Endothelial cell of umbilical vein (primary cell): ENCODE results near the gene SLC9A3. TPM values are rescaled to one million over a fixed set of nuclear protein-coding genes. Genes with fewer than 3 reads are reported as not detected.

ENCODE experiments used
- BruUV-seq: library from RNA; stranded (reverse); fragments of 400-500 nt; replicated peaks from 2 replicates; lab custom pipeline; 2021; lab: Mats Ljungman, UMichigan
- CTCF ChIA-PET: fragments of 300-600, 350-600 bp; sonication (Branson Sonifier 250); formaldehyde crosslinking; loops from one replicate; lab custom pipeline; 2021; ENCODE audit warnings: antibody characterized with exemption, inconsistent platforms; lab: Charles Lee
- POLR2A ChIA-PET: fragments of 300-600, 350-600 bp; sonication (Branson Sonifier 250); formaldehyde crosslinking; loops from one replicate; lab custom pipeline; 2021; ENCODE audit warnings: antibody characterized with exemption, inconsistent platforms; lab: Charles Lee
- DNase-seq: peaks from one replicate; pipeline ENCODE4 v3.0.0-alpha.2; 2011; ENCODE audit warnings: low read depth, low spot score
- FAIRE-seq: peaks from 2 replicates; lab custom pipeline; 2011; peaks lifted over from hg19 to GRCh38; lab: Jason Lieb, UNC
- H2AFZ ChIP-seq: 2 replicates; pipeline ENCODE4 v1.6.0; 2012; ENCODE audit warnings: low read depth, low read length, control low read depth, inconsistent platforms
- H3K27ac ChIP-seq: 2 replicates; pipeline ENCODE4 v1.5.1; 2011; ENCODE audit warnings: low read depth, mild to moderate bottlenecking, control low read depth, low read length, moderate library complexity; ENCODE audit not compliant: insufficient read depth
- H3K27me3 ChIP-seq, 2 experiments: 2 replicates each; pipeline versions ENCODE4 v1.6.0 to v1.6.1; 2011; ENCODE audit warnings: low read length in 2 of 2, mixed read lengths in 1 of 2; ENCODE audit not compliant: control insufficient read depth in 2 of 2, insufficient read depth in 2 of 2
- H3K36me3 ChIP-seq, 2 experiments: 2 replicates in 1 of 2; 3 replicates in 1 of 2; pipeline ENCODE4 v1.5.1; 2011; ENCODE audit warnings: low read length in 2 of 2, mild to moderate bottlenecking in 1 of 2, moderate library complexity in 1 of 2; ENCODE audit not compliant: control insufficient read depth in 2 of 2, insufficient read depth in 2 of 2; ENCODE audit errors: extremely low read depth in 1 of 2
- H3K4me1 ChIP-seq: 3 replicates; pipeline ENCODE4 v1.5.1; 2011; ENCODE audit warnings: mild to moderate bottlenecking, low read length; ENCODE audit not compliant: control insufficient read depth, insufficient read depth; ENCODE audit errors: extremely low read depth
- H3K4me2 ChIP-seq: 2 replicates; pipeline ENCODE4 v1.6.1; 2011; ENCODE audit warnings: low read length, control low read depth, mixed read lengths; ENCODE audit not compliant: insufficient read depth
- H3K4me3 ChIP-seq, 3 experiments: fragments of 200-600 bp in 1 of 3; sonication (generic), shearing (Covaris generic) in 1 of 3; replicated peaks in 1 of 3; 2 replicates each; pipeline ENCODE4 v1.5.1; 2011 to 2016; ENCODE audit warnings: control low read depth in 3 of 3, low read length in 3 of 3, mild to moderate bottlenecking in 2 of 3, inconsistent platforms in 1 of 3, low read depth in 1 of 3, moderate library complexity in 1 of 3; ENCODE audit not compliant: insufficient read depth in 1 of 3
- H3K79me2 ChIP-seq: 2 replicates; pipeline ENCODE4 v1.6.0; 2012; ENCODE audit warnings: low read length, inconsistent platforms; ENCODE audit not compliant: control insufficient read depth, insufficient read depth
- H3K9ac ChIP-seq: replicated peaks from 2 replicates; pipeline ENCODE3; 2011; ENCODE audit warnings: low read length, control low read depth; ENCODE audit not compliant: insufficient read depth; ENCODE audit errors: extremely low read depth
- H3K9me1 ChIP-seq: replicated peaks from 3 replicates; pipeline ENCODE4 v1.6.0; 2011; ENCODE audit warnings: mild to moderate bottlenecking, low read length; ENCODE audit not compliant: control insufficient read depth, insufficient read depth; ENCODE audit errors: extremely low read depth
- H3K9me3 ChIP-seq: replicated peaks from 2 replicates; pipeline ENCODE4 v1.5.1; 2012; ENCODE audit warnings: low read length, inconsistent platforms; ENCODE audit not compliant: control insufficient read depth, insufficient read depth
- H4K20me1 ChIP-seq: replicated peaks from 2 replicates; pipeline ENCODE3; 2011; ENCODE audit warnings: mild to moderate bottlenecking, low read length; ENCODE audit not compliant: control insufficient read depth, insufficient read depth; ENCODE audit errors: extremely low read depth
- CTCF ChIP-seq, 2 donors: IDR thresholded peaks; 1 replicate in 1 of 2; 2 replicates in 1 of 2; pipeline ENCODE4 v1.5.1; 2011; ENCODE audit warnings: low read length in 2 of 2, mild to moderate bottlenecking in 2 of 2, moderate library complexity in 2 of 2, control low read depth in 1 of 2, inconsistent platforms in 1 of 2, low read depth in 1 of 2; ENCODE audit not compliant: insufficient read depth in 1 of 2; ENCODE audit errors: extremely low read depth in 1 of 2
- EZH2 ChIP-seq: IDR thresholded peaks from 2 replicates; pipeline ENCODE4 v1.6.1; 2012; ENCODE audit warnings: borderline replicate concordance, low read depth, mild to moderate bottlenecking, moderate library complexity, low read length, inconsistent platforms; ENCODE audit not compliant: severe bottlenecking
- FOS ChIP-seq: IDR thresholded peaks from 2 replicates; pipeline ENCODE4 v1.6.1; 2011; ENCODE audit warnings: mild to moderate bottlenecking, low read length, moderate library complexity, borderline replicate concordance; ENCODE audit not compliant: insufficient read depth
- GATA2 ChIP-seq: IDR thresholded peaks from 2 replicates; pipeline ENCODE4 v1.7.0; 2011; ENCODE audit warnings: low read depth, mild to moderate bottlenecking, moderate library complexity, mixed read lengths, low read length; ENCODE audit not compliant: insufficient read length, insufficient read depth
- JUN ChIP-seq: IDR thresholded peaks from 2 replicates; pipeline ENCODE4 v1.6.1; 2011; ENCODE audit warnings: borderline replicate concordance, low read depth; ENCODE audit not compliant: insufficient read length, insufficient read depth
- MAX ChIP-seq: IDR thresholded peaks from 2 replicates; pipeline ENCODE4 v1.6.1; 2011; ENCODE audit not compliant: insufficient read depth, insufficient read length
- MYC ChIP-seq: IDR thresholded peaks from one replicate; pipeline ENCODE4 v1.6.1; 2011; ENCODE audit warnings: mild to moderate bottlenecking, low read depth, low read length
- POLR2A ChIP-seq: IDR thresholded peaks from 2 replicates; pipeline ENCODE4 v1.6.1; 2012; ENCODE audit warnings: low read depth, mild to moderate bottlenecking, control low read depth, low read length
- POLR2AphosphoS5 ChIP-seq: IDR thresholded peaks from 2 replicates; pipeline ENCODE4 v1.6.1; 2012; ENCODE audit warnings: low read depth, mild to moderate bottlenecking, control low read depth, low read length, moderate library complexity; ENCODE audit not compliant: insufficient read depth
- dilution Hi-C: fragments of 300-500 bp; cut with MboI; formaldehyde crosslinking; loops from one replicate; pipeline ENCODE4 v1.15.0; 2019; ENCODE audit warnings: low sequenced_read_pairs; ENCODE audit not compliant: extremely low pct_ligation_motif_present
- intact Hi-C: fragments of 100-400 bp; cut with micrococcal nuclease; formaldehyde crosslinking; loops from one replicate; pipeline ENCODE4 v1.10.0; 2022
- polyA plus RNA-seq, 4 experiments: library from polyadenylated mRNA; depleted of rRNA in 3 of 4; stranded (reverse) in 3 of 4; unstranded in 1 of 4; fragments of >200 nt; gene quantifications; 2 replicates each; pipeline versions ENCODE4 v1.2.1 to v1.2.3, GENCODE V29; 2011 to 2012; ENCODE audit warnings: missing spikeins in 1 of 4
- total RNA-seq: library from RNA; stranded (reverse); gene quantifications from 2 replicates; pipeline ENCODE4 v1.2.3, GENCODE V29; 2021

Gene SLC9A3
- total and polyA plus RNA-seq, 2 donors (not counting 3 experiments of a cell fraction or from before 2014, with no cell fraction given), result 0.79 to 0.82 TPM

- H4K20me1 ChIP-seq, result no peaks in the 10 kb centered on the region
- no peak overlapping the region for H3K4me3 ChIP-seq
- no peak overlapping the region for H2AFZ ChIP-seq
- dilution Hi-C loops, result no loop called here
- H3K4me1 ChIP-seq, result no peaks in the 10 kb centered on the region
- no peaks in the 10 kb centered on the region for H3K79me2 ChIP-seq
- peaks cover 0 to 2% of the 10 kb centered on the region in 2 experiments for H3K27me3 ChIP-seq
- intact Hi-C loops, result no loop called here
- POLR2A ChIA-PET, result no interaction called here
- H3K9ac ChIP-seq, result no peak overlapping the region
- no peak overlapping the region for H3K4me2 ChIP-seq
- FAIRE-seq (no peak), DNase-seq (no peak)
- no peaks in the 10 kb centered on the region for H3K9me1 ChIP-seq
- CTCF ChIA-PET, result no interaction called here
- no peak for TF ChIP-seq POLR2AphosphoS5
- TF ChIP-seq POLR2A, result no peak
- TF ChIP-seq JUN, result no peak
- no peak for TF ChIP-seq MYC
- no peak for TF ChIP-seq GATA2
- no peak for TF ChIP-seq FOS
- no peak for TF ChIP-seq EZH2
- TF ChIP-seq MAX, result no peak
- no peak for TF ChIP-seq CTCF (IDR thresholded peaks at IDR 0.05; ENCODE audit: extremely low read depth in 1 of 2, insufficient read depth in 1 of 2, low read depth in 1 of 2, low read length in 2 of 2)
- H3K36me3 ChIP-seq, result no peaks in the 10 kb centered on the region
- H3K27ac ChIP-seq, result no peak overlapping the region
- no peaks in the 10 kb centered on the region for H3K9me3 ChIP-seq
- BruUV-seq, result no TSS peak
These were observed 42.2 kb downstream of the SLC9A3 start for GRCh38 chr5:482021-482420.
